Measurements from ENCODE around the gene CCDC177. TPM values are rescaled to one million over a fixed set of nuclear protein-coding genes. Genes with fewer than 3 reads are reported as not detected.

CCDC177 gene
- total RNA-seq = not detected

DNA sequence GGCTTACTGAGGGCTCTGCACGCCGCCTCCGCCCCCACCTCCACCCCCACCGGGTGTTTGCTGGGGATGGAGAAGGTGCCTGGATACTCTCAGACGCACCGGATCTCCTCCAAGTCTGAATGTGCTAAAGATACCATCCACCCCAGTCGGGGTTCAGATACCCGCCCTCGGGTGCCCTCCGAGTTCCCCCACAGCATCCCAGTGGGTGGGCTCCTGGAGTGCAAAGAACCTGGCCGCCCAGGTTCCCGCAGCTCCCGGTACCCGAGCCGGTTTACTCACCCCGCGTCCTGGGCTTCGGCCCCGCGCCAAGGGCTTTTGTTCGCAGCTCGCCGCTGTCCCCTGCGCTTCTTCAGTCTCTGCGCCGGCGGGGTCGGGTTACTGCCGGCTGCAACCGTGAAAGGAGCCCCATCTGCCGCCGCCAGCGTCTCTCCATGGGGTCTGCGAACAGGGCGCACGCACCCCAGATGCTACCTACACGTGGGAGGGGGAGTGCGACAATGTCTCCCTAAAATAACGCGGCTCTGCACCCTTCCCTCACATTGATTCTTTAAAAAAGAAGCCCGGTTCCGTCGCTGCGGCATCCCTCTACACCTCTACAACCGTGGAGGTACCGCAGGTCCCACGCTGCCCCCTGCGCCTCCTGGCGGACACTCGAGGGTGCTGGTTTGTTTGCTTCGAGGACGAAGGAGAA is at the start of gene CCDC177:
Gene CCDC177 (minus strand): TSS at position 609 of the 691 bp plus-strand sequence. CDS start 1,249 bp downstream, outside the sequence.
- Histone ChIP-seq H3K4me3 (peak within 1 kb of the TSS; percentile 61), H3K36me3 (no peaks in the 10 kb centered on the region), H3K9me3 (no peaks in the 10 kb centered on the region), H3K27me3 (replicated peaks; ENCODE audit: insufficient read depth) (no peaks in the 10 kb centered on the region), H3K27ac (no peak within 1 kb of the TSS), H3K4me1 (ENCODE audit: control insufficient read depth in 1 of 2, low read depth in 2 of 2) (peaks cover 21 to 33% of the 10 kb centered on the region in 2 donors)
- no peak for ATAC-seq (ENCODE audit: insufficient number of reproducible peaks, low FRiP score, low read depth)
- no peak for DNase-seq (ENCODE audit: low spot score)
- TF ChIP-seq, protein P1, sequence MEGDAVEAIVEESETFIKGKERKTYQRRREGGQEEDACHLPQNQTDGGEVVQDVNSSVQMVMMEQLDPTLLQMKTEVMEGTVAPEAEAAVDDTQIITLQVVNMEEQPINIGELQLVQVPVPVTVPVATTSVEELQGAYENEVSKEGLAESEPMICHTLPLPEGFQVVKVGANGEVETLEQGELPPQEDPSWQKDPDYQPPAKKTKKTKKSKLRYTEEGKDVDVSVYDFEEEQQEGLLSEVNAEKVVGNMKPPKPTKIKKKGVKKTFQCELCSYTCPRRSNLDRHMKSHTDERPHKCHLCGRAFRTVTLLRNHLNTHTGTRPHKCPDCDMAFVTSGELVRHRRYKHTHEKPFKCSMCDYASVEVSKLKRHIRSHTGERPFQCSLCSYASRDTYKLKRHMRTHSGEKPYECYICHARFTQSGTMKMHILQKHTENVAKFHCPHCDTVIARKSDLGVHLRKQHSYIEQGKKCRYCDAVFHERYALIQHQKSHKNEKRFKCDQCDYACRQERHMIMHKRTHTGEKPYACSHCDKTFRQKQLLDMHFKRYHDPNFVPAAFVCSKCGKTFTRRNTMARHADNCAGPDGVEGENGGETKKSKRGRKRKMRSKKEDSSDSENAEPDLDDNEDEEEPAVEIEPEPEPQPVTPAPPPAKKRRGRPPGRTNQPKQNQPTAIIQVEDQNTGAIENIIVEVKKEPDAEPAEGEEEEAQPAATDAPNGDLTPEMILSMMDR (IDR thresholded peaks at IDR 0.05) = peak; percentile 67

DNA sequence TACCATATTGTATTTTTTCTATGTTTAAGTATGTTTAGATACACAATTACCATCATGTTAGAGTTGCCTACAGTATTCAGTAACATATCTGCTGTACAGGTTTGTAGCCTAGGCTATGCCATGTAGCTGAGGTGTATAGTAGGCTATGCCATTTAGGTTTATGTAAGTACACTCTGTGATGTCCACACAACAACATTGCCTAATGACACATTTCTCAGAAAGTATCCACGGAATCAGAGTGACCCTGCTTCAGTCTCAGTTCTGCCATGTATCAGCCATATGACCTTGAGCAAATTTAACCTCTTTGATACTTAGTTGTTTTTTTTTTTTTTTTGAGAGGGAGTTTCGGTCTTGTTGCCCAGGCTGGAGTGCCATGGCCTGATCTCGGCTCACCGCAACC is 49.5 kb upstream of the CCDC177 start:
- H3K9me3 ChIP-seq = no peaks in the 10 kb centered on the region
- TF ChIP-seq, protein P1 (IDR thresholded peaks at IDR 0.05) = no peak
- H3K27ac ChIP-seq = no peak overlapping the region
- no peaks in the 10 kb centered on the region for H3K36me3 ChIP-seq
- no peak for DNase-seq (ENCODE audit: low spot score)
- H3K4me1 ChIP-seq (ENCODE audit: control insufficient read depth in 1 of 2, low read depth in 2 of 2) = peaks cover 45 to 62% of the 10 kb centered on the region in 2 donors
- no peaks in the 10 kb centered on the region for H3K27me3 ChIP-seq (replicated peaks; ENCODE audit: insufficient read depth)
- no peak overlapping the region for H3K4me3 ChIP-seq
- ATAC-seq (ENCODE audit: insufficient number of reproducible peaks, low FRiP score, low read depth) = no peak

DNA sequence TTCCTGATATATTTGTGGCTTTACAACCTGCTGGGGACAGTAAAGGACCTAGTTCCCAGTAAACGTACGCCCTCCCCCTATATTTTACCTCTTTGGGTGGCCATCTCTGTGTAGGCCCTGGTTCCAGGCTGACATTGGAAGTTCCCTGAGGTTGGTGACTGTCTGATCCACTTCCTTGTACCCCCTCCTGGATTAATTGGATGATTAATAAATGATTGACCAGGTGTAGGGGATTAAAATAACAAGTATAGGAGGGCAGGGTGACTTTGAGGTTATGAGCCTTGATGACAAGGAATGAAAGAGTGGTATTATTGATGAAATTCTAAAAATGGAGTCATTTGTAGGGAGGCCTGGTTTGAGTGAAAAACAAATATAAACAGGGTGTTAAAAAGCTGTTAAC is 46.3 kb upstream of the CCDC177 start:
- Histone ChIP-seq H3K27ac (no peak overlapping the region), H3K4me3 (no peak overlapping the region)
- no peak for DNase-seq (ENCODE audit: low spot score)

DNA sequence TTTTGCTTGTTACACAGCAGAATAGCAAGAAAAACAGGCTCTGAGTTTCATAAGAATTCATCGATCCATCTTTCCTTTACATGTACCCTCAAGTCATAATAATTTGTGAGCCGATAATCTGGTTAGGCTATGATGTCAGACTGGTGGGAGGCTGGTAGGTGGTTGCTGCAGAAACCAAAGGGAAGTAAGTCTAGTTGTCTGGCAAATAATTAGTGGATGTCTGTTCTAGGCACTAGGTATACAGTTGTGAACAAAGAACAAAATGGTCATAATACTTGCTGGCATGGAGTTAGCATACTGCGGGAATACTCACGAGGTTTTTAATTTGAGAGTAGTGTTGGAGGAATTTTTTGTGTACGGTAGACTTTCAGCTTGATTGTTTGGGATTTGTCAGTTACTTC is 45.5 kb upstream of the CCDC177 start:
- Histone ChIP-seq H3K4me3 (no peak overlapping the region), H3K27me3 (replicated peaks; ENCODE audit: insufficient read depth) (no peaks in the 10 kb centered on the region), H3K9me3 (no peaks in the 10 kb centered on the region), H3K36me3 (no peaks in the 10 kb centered on the region), H3K27ac (peak overlapping the region in 1 of 2 donors; percentile 42), H3K4me1 (ENCODE audit: control insufficient read depth in 1 of 2, low read depth in 2 of 2) (peaks cover 71 to 87% of the 10 kb centered on the region in 2 donors)
- TF ChIP-seq, protein P1 (IDR thresholded peaks at IDR 0.05) = no peak
- DNase-seq (ENCODE audit: low spot score) (no peak), ATAC-seq (ENCODE audit: insufficient number of reproducible peaks, low FRiP score, low read depth) (no peak)

More for the DNA sequence above, 46.3 kb upstream of the CCDC177 start:
- TF ChIP-seq, protein P1 (IDR thresholded peaks at IDR 0.05) = no peak
- peaks cover 67 to 87% of the 10 kb centered on the region in 2 donors for H3K4me1 ChIP-seq (ENCODE audit: control insufficient read depth in 1 of 2, low read depth in 2 of 2)
- no peak for ATAC-seq (ENCODE audit: insufficient number of reproducible peaks, low FRiP score, low read depth)
- no peaks in the 10 kb centered on the region for H3K27me3 ChIP-seq (replicated peaks; ENCODE audit: insufficient read depth)
- no peaks in the 10 kb centered on the region for H3K36me3 ChIP-seq
- H3K9me3 ChIP-seq = no peaks in the 10 kb centered on the region

GRCh38 chr14:69619012-69619411 is 44.3 kb upstream of the CCDC177 start:
- TF ChIP-seq, protein P1 (IDR thresholded peaks at IDR 0.05) = no peak

More at GRCh38 chr14:69619012-69619411, 44.3 kb upstream of the CCDC177 start:
- H3K9me3 ChIP-seq = no peaks in the 10 kb centered on the region
- no peaks in the 10 kb centered on the region for H3K36me3 ChIP-seq
- DNase-seq (ENCODE audit: low spot score) (no peak), ATAC-seq (ENCODE audit: insufficient number of reproducible peaks, low FRiP score, low read depth) (peak; percentile 30)
- H3K27ac ChIP-seq = peak overlapping the region in 1 of 2 donors; percentile 42
- peak overlapping the region; percentile 22 for H3K4me3 ChIP-seq
- peaks cover 77 to 88% of the 10 kb centered on the region in 2 donors for H3K4me1 ChIP-seq (ENCODE audit: control insufficient read depth in 1 of 2, low read depth in 2 of 2)
- no peaks in the 10 kb centered on the region for H3K27me3 ChIP-seq (replicated peaks; ENCODE audit: insufficient read depth)
